HG02884 (cell line): ENCODE results near the gene SCYGR4.
"Not testable (repeated sequence)": the region's sequence is repeated elsewhere in the genome, so short reads cannot be mapped to it uniquely, and the experiment has no call there.

Experiments
- ATAC-seq: cut with Tn5 transposase; IDR thresholded peaks from one replicate; pipeline ENCODE4 v1.9.1; 2021; ENCODE audit warnings: mild to moderate bottlenecking, moderate library complexity; ENCODE audit not compliant: unreplicated experiment

SCYGR4 gene

DNA sequence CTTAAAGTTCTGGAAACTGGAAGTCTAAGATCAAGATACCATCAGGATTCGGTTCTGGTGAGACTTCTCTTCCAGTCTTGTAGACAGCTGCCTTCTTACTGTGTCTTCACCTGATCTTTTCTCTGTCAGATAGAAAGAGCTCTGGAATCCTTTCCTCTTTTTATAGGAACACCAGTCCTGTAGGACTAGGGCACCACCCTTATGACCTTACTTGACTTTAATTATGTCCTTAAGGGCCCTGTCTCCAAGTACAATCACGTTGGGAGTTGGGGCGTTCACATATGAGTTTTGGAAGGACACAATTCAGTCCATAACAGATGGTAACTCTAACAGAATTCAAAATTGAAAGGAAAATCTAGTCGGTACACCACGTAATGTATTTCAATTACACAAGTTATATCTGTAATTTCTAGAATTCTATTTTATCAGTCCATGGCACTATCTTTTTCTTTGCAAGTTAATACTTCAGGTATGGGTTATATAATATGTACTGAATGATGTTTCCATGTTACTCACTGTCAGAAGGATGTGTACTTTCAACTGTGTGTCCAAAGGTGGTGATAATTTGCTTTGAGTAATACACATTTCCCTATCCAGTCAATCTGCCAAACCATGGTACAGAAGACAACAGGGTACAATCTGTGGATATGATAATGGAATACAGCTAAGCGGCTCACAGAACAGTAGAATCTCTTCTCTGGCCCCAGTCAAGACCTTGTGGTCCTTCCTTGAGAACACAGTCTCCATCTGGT lies 48.1 kb downstream of the SCYGR4 start:
- no peak for ATAC-seq

DNA sequence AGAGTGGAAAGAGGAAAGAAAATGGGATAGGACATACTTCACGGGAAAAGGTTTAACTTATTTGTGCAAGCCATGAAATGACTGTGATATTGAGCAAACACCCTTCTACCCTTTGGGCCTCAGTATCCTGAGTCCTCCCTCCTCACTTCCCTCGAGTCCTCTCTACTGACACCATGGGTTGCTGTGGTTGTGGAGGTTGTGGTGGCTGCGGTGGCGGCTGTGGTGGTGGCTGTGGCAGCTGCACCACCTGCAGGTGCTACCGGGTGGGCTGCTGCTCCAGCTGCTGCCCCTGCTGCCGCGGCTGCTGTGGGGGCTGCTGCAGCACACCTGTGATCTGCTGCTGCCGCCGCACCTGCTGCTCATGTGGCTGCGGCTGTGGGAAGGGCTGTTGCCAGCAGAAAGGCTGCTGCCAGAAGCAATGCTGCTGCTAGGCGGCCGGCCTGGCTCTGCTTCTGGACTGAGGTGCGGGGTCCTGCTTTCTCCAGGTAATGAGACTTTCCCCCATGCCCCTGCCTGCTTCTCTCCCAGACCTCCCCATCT lies 49.4 kb downstream of the SCYGR4 start, which contains the start of gene SCYGR5:
SCYGR5 (plus strand) TSS at position 174 of the 540 bp plus-strand sequence; CDS start at position 174, 0 bp downstream.
- not testable (repeated sequence) for ATAC-seq
